GM19438 (cell line): Measurements from ENCODE around the gene DBN1.
"Not testable (repeated sequence)": the region's sequence is repeated elsewhere in the genome, so short reads cannot be mapped to it uniquely, and the experiment has no call there.

ENCODE experiments used
- ATAC-seq: cut with Tn5 transposase; IDR thresholded peaks from one replicate; pipeline ENCODE4 v1.9.1; 2021; ENCODE audit warnings: low read depth; ENCODE audit not compliant: unreplicated experiment

The DBN1 gene

DNA sequence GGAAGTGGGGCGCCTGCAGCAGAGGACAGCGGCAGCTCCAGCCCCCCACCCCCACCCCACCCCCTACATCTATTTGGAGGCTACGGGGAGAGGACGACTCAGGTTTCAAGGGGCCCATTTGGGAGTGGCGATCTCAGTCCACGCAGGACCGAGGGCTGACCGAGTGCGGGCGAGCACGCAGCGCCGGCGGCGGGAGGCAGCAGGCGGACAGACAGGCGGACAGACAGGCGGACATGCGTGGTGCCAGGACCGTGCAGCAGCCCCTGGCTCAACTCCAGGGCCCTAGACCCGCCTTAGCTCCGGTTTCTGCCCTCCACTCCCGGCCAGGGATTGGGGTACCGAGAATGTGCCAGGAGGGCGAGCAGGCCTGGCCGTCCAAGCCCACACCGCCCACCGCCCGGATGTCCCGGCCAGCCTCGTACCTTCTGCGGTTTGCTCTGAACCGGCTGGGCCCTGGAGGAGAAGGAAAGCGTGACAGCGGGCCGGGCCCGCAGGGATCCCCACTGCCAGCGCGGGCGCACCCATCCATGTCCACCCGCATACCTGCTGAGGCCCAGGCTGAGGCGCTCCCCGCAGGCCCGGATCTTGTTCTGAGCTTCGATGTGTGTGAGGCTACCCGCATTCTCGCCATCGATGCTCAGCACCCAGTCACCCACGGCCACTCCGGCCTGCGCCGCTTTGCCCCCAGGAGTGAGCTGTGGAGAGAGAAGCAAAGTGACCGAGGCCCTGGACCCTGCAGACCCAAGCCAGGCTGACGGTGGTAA, 18.7 kb upstream of the DBN1 start:
- ATAC-seq, result no peak

- ATAC-seq, result no peak
These were observed 18.1 kb upstream of the DBN1 start for GRCh38 chr5:177491429-177491945.

GRCh38 chr5:177490992-177491391, 17.6 kb upstream of the DBN1 start:
- ATAC-seq, result no peak

GRCh38 chr5:177490311-177490991, 17.0 kb upstream of the DBN1 start:
- ATAC-seq, result no peak

DNA sequence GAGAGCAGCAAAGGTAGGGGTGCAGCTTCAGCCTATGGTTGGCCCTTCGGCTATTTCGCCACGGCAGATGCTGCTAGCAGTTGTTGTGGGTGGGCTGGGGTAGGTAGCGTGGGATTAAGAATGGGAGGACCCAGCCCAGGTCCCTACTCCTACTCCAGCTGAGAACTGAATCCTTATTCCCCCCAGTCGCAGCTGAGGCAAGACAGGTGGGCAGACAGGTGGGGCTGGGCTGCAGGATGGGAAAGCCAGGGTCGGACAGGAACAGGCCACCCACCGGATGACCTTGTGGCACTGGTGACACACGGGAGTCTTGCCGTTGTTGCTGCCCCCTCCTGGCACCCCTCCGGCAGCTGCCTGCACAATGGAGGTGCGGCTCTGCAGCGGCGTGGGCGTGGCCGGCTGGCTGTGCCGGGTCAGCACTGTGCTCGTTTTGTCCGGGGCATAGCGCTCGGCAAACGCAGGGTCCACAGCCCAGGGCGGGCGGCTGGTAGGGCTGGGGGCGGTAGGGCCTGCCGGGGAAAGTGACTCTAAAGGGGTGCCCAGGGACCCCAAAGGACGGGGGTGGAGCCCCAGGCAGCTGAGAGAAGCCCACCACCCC, 15.8 kb upstream of the DBN1 start:
- no peak for ATAC-seq

GRCh38 chr5:177487975-177488374, 14.5 kb upstream of the DBN1 start:
- no peak for ATAC-seq

DNA sequence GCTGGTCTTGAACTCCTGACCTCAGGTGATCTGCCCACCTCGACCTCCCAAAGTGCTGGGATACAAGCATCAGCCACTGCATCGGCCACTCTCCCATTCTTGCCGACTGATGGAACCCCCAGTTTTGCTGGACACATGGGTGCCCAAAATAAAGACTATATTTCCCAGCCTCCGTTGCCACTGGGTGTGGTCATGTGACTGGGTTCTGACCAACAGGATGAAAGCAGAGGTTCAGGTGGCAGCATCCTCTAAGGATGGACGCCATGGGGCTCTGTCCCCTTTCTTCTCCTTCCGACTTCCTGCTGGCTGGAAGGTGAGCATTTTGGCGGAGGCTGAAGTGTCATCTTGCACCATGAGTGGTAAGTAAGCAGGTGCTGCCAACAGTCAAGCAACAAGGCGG, 13.7 kb upstream of the DBN1 start:
- no peak for ATAC-seq

DNA sequence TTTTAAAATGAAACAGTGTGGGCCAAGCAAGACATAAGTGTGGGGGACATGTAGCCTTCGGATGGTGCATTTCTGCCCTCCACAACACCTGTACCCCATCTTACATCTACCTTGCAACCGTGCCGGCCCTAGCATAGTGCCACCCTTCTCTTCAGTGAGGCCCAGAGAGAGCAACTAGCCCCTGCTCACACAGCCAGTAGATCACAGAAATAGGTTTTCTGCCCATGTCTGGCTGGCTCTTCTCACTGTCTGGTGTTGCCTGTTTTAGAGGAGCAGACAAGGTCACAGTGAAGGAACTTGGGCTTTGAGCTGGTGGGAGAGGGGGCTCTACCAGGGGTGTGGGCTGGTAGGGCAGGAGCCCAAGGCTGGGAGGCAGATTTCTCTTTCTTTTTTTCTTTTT, 12.8 kb upstream of the DBN1 start:
- no peak for ATAC-seq

- not testable (repeated sequence) for ATAC-seq
These were observed 12.3 kb upstream of the DBN1 start for GRCh38 chr5:177485753-177486152.

- no peak for ATAC-seq
These were observed 11.6 kb upstream of the DBN1 start for GRCh38 chr5:177484902-177485549.

DNA sequence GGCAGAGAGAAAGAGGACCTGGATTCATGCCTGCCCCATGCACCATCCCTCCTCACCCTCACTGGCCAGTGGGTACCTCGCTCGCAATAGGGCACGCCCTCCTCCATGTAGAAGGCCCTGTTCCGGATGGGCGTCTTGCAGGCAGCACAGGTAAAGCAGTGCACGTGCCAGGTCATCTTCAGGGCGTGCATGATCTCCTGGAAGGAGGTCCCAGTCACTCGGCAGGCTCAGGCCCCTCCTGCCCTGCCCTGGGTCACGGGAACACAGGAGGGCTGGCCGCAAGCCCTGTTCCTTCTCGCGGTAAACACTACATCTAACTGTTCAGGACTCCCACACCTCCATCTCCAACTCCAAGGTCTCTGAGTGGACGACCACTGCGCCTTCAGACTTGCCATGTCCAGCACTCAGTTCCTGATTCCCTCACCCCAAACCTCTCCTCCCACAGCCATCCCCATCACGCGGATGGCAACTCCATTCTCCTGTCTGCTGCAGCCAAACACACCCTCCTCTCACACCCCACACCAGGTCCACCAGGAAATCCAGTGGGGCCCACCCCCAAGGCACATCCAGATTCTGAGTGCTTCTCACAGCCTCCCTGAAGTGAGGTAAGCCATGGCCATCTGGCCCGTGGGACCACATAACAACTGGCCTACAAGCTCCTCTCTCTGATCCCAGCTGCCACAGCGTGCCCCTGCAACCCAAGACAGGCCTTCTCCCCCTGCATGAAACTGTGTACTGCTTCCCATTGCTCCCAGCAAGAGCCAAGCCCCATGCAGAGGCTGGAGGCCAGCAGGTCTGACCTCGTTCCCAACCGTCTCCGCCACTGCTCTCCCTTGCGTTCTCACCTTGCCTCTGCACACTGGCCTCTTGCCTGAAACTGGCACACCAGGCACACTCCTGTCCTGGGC, 10.8 kb upstream of the DBN1 start:
- no peak for ATAC-seq

DNA sequence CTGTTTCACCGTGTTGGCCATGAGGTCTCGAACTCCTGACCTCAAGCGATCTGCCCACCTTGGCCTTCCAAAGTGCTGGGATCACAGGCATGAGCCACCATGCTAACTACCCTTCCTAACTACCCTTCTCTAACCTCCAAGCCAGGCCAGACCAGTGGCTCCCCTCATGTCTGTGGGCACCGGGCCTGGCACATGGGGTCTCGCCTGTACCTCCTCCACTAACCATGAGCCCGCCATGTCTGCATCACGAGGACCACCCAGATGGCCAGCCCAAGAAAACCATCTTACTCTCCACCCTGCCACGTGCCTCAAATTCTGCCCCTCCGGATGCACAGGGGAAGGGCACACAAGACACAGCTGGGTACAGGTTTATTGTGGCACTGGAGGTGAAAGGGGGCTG, 9.6 kb upstream of the DBN1 start:
- no peak for ATAC-seq

DNA sequence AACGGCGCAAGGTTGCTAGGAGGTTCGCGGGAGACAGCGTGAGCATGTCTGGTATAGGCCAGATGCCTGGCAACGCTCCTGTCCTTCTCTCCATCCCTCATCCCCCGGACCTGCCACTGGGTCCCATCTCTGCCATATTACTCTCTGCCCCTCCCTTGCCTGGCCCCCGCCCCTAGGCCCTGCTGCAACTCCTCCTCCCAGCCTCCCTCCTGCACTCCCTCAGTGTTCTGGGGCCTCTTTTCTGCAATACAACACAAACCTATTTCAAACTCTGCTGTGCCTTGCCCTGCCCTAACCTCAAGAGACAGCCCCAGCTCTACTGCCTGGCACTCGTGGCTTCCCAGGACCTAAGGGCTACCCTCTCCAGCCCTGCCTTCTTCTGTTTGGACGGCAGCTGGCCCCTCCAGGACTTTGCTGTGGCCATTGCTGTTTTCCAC, 8.9 kb upstream of the DBN1 start:
- ATAC-seq, result no peak

DNA sequence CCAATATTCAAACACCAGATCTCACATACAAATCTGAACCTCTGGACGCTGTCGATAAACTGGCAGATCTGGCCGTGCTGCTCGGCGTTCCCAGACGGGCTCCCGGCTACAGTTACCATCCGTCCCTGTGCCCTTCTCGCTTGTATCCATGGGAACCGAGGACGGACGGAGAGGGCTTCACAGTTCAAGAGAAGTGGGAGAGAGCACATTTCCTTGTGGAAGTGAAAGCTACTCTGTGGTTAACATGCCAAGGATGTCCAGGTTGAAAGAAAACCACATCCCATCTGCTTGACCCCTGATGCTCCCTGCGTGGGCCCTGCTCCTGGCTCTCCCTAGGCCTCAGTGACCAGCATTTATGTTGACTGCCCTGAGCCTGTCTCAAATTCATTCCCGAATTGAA, 6.3 kb upstream of the DBN1 start:
- no peak for ATAC-seq

GRCh38 chr5:177478711-177479646, 5.5 kb upstream of the DBN1 start:
- no peak for ATAC-seq

DNA sequence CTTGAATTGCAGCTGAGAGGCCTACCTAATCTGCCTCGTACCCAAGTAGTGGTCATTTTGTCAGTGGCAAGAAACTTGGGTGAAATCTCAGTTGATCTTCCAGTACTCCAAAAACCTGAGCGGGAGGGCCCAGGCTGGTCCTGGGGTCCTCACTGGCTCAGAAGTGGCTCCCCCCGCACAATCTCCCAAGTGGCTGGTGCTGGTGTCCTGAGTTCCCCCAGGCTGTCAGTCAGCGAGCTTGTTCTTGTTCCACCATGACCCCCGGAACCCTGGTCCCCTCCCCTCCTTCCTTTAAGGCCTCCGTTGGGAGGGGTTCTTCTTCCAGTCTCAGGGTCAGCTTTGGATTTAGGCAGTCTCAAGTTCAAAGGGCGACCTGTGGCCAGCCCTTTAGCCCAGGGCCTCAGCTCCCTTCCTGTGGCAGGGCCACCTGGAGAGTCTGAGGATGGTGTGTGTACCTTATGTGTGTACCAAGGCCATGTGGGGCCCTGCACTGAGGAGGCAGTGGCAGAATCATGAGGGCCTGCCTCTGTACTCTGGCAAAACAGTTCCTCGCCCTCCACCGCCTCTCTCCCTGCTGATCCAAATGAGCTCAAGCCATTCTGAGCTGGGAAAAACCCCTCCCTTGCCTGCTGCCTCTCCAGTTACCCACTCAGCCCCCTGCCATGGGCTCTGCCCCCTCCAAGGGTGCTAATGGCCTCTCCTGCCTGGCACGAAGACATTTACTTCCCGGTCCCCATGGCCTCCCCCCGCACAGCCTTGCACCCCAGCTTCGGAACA, 4.5 kb upstream of the DBN1 start:
- ATAC-seq, result no peak

- no peak for ATAC-seq
These were observed 3.2 kb upstream of the DBN1 start for GRCh38 chr5:177476531-177477233.
